Stimulated activated naive CD8-positive, alpha-beta T cell treated with anti-CD3 and anti-CD28 coated beads, Interleukin-15, Interleukin-2, amounts not matched to agents 100 U/mL and 50 U/mL, for 24 hours (primary cell): ENCODE results near the gene SLCO3A1.
A peak's percentile ranks its signal among the peaks of the same experiment; 100 is the strongest.

Experiments used
- ATAC-seq: fragments of 150-1000 bp; cut with Tn5 transposase; one replicate; pipeline ENCODE4 v1.10.0; 2021
- DNase-seq: peaks from one replicate; pipeline ENCODE4 v3.0.0; 2021

Gene SLCO3A1

GRCh38 chr15:92003515-92004067 is 150.1 kb downstream of the SLCO3A1 start:
- ATAC-seq, result no peak
- no peak for DNase-seq

GRCh38 chr15:92005154-92005553 is 151.6 kb downstream of the SLCO3A1 start:
- ATAC-seq (no peak), DNase-seq (no peak)

- ATAC-seq, result no peak
- DNase-seq, result no peak
Observed at GRCh38 chr15:92006186-92007028, 152.9 kb downstream of the SLCO3A1 start.

- ATAC-seq (peak; percentile 65), DNase-seq (peak; percentile 23)
Observed at GRCh38 chr15:92009162-92009561, 155.7 kb downstream of the SLCO3A1 start.

GRCh38 chr15:92011611-92012367 is 158.3 kb downstream of the SLCO3A1 start:
- peak; percentile 32 for DNase-seq

GRCh38 chr15:92012368-92012629 is 158.8 kb downstream of the SLCO3A1 start:
- peak; percentile 53 for ATAC-seq

More at GRCh38 chr15:92011611-92012367, 158.3 kb downstream of the SLCO3A1 start:
- peak; percentile 76 for ATAC-seq

GRCh38 chr15:92012881-92013280 is 159.4 kb downstream of the SLCO3A1 start:
- DNase-seq (no peak), ATAC-seq (no peak)

More at GRCh38 chr15:92012368-92012629, 158.8 kb downstream of the SLCO3A1 start:
- DNase-seq, result peak; percentile 20

GRCh38 chr15:92014281-92015030 is 160.9 kb downstream of the SLCO3A1 start:
- ATAC-seq (no peak), DNase-seq (no peak)

GRCh38 chr15:92017882-92018534 is 164.5 kb downstream of the SLCO3A1 start:
- DNase-seq, result no peak

GRCh38 chr15:92018535-92019239 is 165.2 kb downstream of the SLCO3A1 start:
- DNase-seq (no peak), ATAC-seq (no peak)

More at GRCh38 chr15:92017882-92018534, 164.5 kb downstream of the SLCO3A1 start:
- no peak for ATAC-seq

GRCh38 chr15:92019706-92020105 is 166.2 kb downstream of the SLCO3A1 start:
- no peak for ATAC-seq
- no peak for DNase-seq

GRCh38 chr15:92020207-92020606 is 166.7 kb downstream of the SLCO3A1 start:
- DNase-seq, result no peak
- ATAC-seq, result no peak

- ATAC-seq (no peak), DNase-seq (no peak)
Observed at GRCh38 chr15:92020804-92021203, 167.3 kb downstream of the SLCO3A1 start.

GRCh38 chr15:92021792-92022191 is 168.3 kb downstream of the SLCO3A1 start:
- ATAC-seq (no peak), DNase-seq (no peak)

GRCh38 chr15:92023965-92024364 is 170.5 kb downstream of the SLCO3A1 start:
- no peak for ATAC-seq
- no peak for DNase-seq

GRCh38 chr15:92025706-92026270 is 172.3 kb downstream of the SLCO3A1 start:
- ATAC-seq, result no peak
- DNase-seq, result no peak

- ATAC-seq, result no peak
- no peak for DNase-seq
Observed at GRCh38 chr15:92028389-92028724, 174.8 kb downstream of the SLCO3A1 start.

- DNase-seq (no peak), ATAC-seq (no peak)
Observed at GRCh38 chr15:92029767-92030166, 176.3 kb downstream of the SLCO3A1 start.

- DNase-seq, result no peak
- ATAC-seq, result no peak
Observed at GRCh38 chr15:92033314-92033713, 179.8 kb downstream of the SLCO3A1 start.

- DNase-seq (no peak), ATAC-seq (no peak)
Observed at GRCh38 chr15:92033723-92034122, 180.2 kb downstream of the SLCO3A1 start.

GRCh38 chr15:92034227-92034626 is 180.7 kb downstream of the SLCO3A1 start:
- DNase-seq (no peak), ATAC-seq (no peak)
